OCI-LY3 (cell line): Measurements from ENCODE around the gene RPGRIP1.
A peak's percentile ranks its signal among the peaks of the same experiment; 100 is the strongest.

Experiments
- CTCF ChIP-seq: fragments of 200-600, 300-600 bp; sonication (generic); IDR thresholded peaks from 2 replicates; pipeline ENCODE4 v1.5.1; 2014; ENCODE audit warnings: antibody characterized with exemption, low read length, low read depth
- EZH2phosphoT487 ChIP-seq: fragments of 200-600 bp; shearing (Covaris generic); IDR thresholded peaks from 2 replicates; pipeline ENCODE4 v1.6.1; 2018; ENCODE audit warnings: antibody characterized with exemption, mixed run types, low read depth

DNA sequence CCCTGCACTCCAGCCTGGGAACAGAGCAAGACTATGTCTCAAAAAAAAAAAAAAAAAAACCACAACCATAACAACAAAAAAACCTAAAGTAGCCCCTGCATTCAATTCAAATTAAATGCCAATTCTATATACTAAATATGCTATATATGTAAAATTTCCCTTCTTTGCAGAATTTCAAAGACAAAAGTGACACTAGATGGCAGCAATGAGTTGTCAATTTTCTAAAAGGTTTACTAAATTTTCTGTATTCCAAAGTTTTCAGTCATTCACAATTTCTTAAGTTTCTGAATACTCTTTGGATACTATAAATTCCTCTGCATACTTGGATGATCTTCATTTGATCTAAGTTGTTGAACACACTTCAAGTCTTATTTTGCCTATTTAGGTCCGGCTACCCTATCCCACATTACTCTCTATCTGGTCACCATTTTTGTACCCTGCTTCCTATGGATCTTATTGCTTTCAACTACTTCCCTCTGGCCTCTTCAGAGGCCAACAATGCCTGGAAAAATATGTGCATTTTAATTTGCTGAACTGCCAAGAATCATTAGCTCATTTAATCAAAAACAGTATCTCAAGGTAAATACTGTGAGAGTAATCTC lies 38.6 kb upstream of the RPGRIP1 start:
- TF ChIP-seq CTCF = peak; percentile 54
- no peak for TF ChIP-seq EZH2phosphoT487
